GM12892 (cell line): Measurements from ENCODE around the gene DPY30. TPM values are rescaled to one million over a fixed set of nuclear protein-coding genes. Genes with fewer than 3 reads are reported as not detected.
"Not testable (repeated sequence)": the region's sequence is repeated elsewhere in the genome, so short reads cannot be mapped to it uniquely, and the experiment has no call there.

Experiments
- DNase-seq: peaks from one replicate; pipeline ENCODE4 v3.0.0; 2011; ENCODE audit not compliant: insufficient read length
- FAIRE-seq: peaks from 2 replicates; lab custom pipeline; 2011; peaks lifted over from hg19 to GRCh38; lab: Jason Lieb, UNC
- POLR2A ChIP-seq: IDR thresholded peaks from 2 replicates; pipeline ENCODE4 v1.6.1; 2011; ENCODE audit warnings: low read depth, low read length, control low read depth
- POLR2AphosphoS5 ChIP-seq: IDR thresholded peaks from 2 replicates; pipeline ENCODE4 v1.6.1; 2011; ENCODE audit warnings: low read depth, low read length, control low read depth
- TAF1 ChIP-seq: IDR thresholded peaks from 2 replicates; pipeline ENCODE4 v1.6.1; 2011; ENCODE audit warnings: low read depth, mild to moderate bottlenecking, control low read depth, low read length, borderline replicate concordance
- polyA plus RNA-seq: library from polyadenylated mRNA; unstranded; fragments of >200 nt; gene quantifications from one replicate; pipeline ENCODE4 v1.2.1, GENCODE V29; 2012; ENCODE audit warnings: missing spikeins, inconsistent platforms; ENCODE audit not compliant: missing spikeins

The DPY30 gene
- polyA plus RNA-seq = 100 TPM

DNA sequence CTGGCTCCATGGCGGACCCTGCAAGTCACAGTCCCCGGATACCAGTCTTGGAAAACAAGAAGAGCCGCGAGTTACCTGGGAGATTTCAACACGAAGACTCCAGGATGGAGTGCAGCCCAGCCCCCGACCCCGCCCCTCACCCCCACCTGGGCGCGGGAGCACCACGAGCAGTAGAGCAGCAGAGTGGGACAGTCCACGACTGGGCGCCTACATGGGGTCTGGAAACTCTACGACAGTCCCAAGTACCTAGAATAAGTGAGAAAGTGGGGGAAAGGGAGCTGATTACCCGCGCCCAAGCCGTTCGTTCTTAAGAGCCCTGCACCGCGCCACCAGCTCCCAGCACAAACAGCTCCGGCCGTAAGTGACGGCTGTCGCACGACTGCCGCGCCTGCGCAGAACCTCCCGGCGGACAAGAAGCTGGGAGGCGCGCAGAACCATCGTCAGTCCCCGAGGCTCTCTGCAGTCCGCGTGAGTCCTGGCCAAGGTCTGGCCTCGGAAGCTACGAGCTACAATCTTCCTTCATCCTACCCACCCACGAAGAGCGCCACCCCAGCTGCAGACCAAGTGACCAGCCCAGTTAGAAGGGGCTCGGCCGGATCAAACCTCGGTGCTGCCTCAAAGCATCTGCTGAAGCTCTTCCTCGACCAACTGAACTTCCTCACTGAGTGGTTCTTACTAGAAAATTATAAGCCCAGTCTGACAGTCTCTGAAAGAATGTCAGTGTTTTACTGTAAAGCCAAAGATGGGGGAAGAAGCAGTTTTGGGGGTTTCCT is at the start of gene DPY30:
TSS of gene DPY30 (minus strand) at position 359 of the 773 bp plus-strand sequence. CDS start at position 10, 349 bp downstream.
- peak; percentile 96 for FAIRE-seq
- TF ChIP-seq POLR2A (peak; percentile 98), POLR2AphosphoS5 (peak; percentile 98), TAF1 (peak; percentile 96)
- DNase-seq = peak; percentile 77

GRCh38 chr2:32074134-32074506 is 34.5 kb upstream of the DPY30 start:
- DNase-seq (no peak), FAIRE-seq (no peak)
- TF ChIP-seq POLR2A (no peak), TAF1 (no peak), POLR2AphosphoS5 (no peak)

DNA sequence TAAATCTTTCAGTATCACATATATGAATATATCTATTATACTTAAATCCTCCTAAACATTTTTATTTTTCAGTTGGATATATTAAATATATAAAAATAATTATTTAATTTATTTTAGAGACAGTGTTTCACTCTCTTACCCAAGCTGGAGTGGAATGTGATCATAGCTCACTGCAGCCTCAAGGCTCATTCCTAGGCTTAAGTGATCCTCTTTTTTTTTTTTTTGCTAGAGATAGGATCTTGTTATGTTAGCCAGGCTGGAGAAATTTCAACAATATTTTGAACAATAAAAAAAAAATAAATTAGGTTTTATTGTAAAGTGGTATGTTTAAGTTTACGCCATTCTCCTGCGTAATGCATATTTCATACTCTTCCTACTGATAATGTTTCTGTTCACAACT is 27.9 kb upstream of the DPY30 start:
- DNase-seq (no peak), FAIRE-seq (no peak)
- TF ChIP-seq POLR2AphosphoS5 (no peak), POLR2A (no peak), TAF1 (no peak)

DNA sequence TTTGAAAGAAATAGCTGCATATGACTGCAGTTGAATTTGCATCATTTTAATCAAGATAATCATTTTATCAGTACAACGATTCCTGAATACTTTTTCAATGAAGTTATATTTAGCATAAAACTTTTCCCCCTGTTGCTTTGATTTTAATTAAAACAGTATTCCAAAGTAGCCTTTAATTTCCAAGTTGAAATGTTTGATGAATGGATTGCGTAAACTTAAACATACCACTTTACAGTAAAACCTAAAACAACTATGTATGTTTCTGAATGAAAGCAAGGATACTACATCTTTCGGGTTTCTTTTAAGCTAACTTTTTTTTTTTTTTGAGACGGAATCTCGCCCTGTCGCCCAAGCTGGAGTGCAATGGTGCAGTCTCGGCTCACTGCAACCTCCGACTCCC is 25.1 kb upstream of the DPY30 start:
- DNase-seq (no peak), FAIRE-seq (no peak)
- TF ChIP-seq TAF1 (no peak), POLR2A (no peak), POLR2AphosphoS5 (no peak)

DNA sequence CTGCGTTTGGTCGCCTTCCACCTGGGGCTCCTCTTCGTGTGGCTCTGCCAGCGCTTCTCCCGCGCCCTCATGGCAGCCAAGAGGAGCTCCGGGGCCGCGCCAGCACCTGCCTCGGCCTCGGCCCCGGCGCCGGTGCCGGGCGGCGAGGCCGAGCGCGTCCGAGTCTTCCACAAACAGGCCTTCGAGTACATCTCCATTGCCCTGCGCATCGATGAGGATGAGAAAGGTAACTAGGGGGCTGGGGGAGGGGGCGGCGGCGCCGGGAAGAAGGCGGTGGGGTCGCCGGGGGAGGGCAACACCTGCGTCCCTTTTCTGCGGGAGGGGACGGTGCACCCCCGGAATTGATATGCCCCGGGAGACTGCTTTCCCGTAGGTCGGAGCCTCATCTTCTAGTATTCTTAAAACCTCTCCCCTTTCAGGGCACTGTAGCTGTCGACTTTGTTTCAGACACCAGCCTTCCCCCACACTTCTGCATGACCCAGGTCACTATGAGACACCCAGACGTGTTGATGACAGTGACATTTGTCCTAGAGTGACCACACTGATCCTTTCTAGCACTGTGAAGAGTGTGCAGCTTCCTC is 24.5 kb upstream of the DPY30 start:
- peak; percentile 23 for DNase-seq
- TF ChIP-seq POLR2AphosphoS5 (peak; percentile 43; the same call in 1 of the 2 replicates), TAF1 (no peak), POLR2A (no peak)
- FAIRE-seq = peak; percentile 57

DNA sequence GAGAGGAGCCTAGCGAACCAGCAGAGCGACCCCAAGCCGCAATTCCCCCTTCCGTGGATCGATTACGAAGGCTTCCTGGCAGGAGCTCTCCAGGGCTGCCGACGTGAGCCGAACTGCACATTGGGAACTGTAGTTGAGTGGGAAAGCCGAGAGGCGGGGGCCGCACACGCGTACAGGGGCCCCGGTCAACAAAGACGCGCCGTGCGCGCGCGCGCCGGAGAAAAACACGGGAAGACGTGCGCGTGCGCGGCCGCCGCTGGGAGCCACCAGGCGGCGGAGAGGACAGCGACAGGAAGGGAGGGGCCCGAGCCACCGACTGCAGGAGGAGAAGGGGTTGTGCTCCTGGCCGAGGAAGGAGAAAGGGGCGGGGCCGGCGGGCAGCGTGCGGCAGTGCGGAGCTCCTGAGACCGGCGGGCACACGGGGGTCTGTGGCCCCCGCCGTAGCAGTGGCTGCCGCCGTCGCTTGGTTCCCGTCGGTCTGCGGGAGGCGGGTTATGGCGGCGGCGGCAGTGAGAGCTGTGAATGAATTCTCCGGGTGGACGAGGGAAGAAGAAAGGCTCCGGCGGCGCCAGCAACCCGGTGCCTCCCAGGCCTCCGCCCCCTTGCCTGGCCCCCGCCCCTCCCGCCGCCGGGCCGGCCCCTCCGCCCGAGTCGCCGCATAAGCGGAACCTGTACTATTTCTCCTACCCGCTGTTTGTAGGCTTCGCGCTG is 23.9 kb upstream of the DPY30 start, which contains the start of gene SPAST:
TSS of gene SPAST (plus strand) at position 247 of the 711 bp plus-strand sequence. CDS start at position 523, 276 bp downstream.
- peak; percentile 93 for DNase-seq
- TF ChIP-seq TAF1 = no peak
- peak; percentile 79 for TF ChIP-seq POLR2A
- TF ChIP-seq POLR2AphosphoS5 = peak; percentile 57; the same call in 1 of the 2 replicates
- FAIRE-seq = peak; percentile 98

GRCh38 chr2:32061973-32062861 is 22.6 kb upstream of the DPY30 start:
- TF ChIP-seq TAF1 (no peak), POLR2AphosphoS5 (no peak), POLR2A (no peak)
- FAIRE-seq (peak; percentile 40), DNase-seq (no peak)

- TF ChIP-seq POLR2AphosphoS5 = no peak
- no peak for TF ChIP-seq TAF1
- TF ChIP-seq POLR2A = no peak
- FAIRE-seq (no peak), DNase-seq (no peak)
Measured at GRCh38 chr2:32061430-32061829, 21.8 kb upstream of the DPY30 start.

DNA sequence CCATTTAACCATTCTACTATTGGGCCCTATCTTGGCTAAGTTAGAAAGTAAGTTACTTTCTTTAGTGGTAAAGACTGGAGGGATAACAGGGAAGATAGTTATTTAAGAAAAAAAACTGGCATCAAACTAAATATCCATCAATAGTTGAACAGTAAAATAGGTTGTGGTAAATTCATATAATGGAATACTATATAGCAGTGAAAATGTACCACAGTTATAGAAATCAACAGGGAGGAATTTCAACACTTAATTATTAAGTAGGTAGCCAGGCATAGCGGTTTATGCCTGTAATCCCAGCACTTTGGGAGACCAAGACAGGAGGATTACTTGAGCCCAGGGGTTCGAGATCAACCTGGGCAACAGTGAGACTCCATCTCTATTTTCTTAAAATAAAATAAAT is 20.7 kb upstream of the DPY30 start:
- DNase-seq (no peak), FAIRE-seq (no peak)
- TF ChIP-seq TAF1 (no peak), POLR2A (no peak), POLR2AphosphoS5 (no peak)

DNA sequence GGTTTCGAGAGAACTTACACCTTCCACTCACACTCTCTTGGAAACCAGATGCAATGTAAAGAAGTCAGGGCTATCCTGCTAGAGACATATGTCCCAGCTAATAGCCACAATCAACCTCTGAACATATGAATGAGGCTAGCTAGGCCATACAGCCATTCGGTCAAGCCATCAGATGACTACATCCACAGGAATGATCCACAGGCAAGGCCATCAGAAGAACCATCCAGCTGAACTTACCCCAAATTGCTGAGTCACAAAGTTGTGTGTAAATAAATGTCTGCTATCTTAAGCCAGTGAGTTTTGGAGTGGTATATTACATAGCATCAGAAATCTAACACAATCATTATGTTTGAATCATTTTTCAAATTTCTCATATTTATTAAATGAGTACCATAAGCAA is 18.5 kb upstream of the DPY30 start:
- DNase-seq = no peak

DNA sequence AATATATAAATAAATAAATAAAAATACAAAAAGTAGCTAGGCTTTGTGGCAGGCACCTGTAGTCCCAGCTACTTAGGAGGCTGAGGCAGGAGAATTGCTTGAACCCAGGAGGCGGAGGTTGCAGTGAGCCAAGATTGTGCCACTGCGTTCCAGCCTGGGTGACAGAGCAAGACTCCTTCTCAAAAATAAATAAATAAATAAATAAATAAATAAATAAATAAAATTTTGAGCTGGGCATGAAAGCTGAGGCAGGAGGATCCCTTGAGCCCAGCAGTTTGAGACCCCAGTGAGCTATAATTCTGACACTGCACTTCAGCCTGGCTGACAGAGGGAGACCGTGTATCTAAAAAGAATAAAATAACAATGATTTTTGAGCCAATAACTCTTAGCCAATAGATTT is 15.0 kb upstream of the DPY30 start:
- DNase-seq, FAIRE-seq: not testable (repeated sequence)

More for the DNA sequence above, 18.5 kb upstream of the DPY30 start:
- TF ChIP-seq POLR2AphosphoS5 = no peak
- no peak for TF ChIP-seq TAF1
- no peak for TF ChIP-seq POLR2A
- FAIRE-seq = no peak
